Measurements from ENCODE around the gene PTHLH.

GRCh38 chr12:27979145-27979544 lies 6.6 kb upstream of the PTHLH start:
- no peak for TF ChIP-seq CTCF (IDR thresholded peaks at IDR 0.05)
- no peak for TF ChIP-seq POLR2A (IDR thresholded peaks at IDR 0.05)
